HepG2 (cell line): ENCODE measurements around the gene DNAJB2. TPM values are rescaled to one million over a fixed set of nuclear protein-coding genes. Genes with fewer than 3 reads are reported as not detected.
A peak's percentile ranks its signal among the peaks of the same experiment; 100 is the strongest.

Experiments
- ERF ChIP-seq: IDR thresholded peaks from 2 replicates; pipeline ENCODE4 v1.6.1; 2018; ENCODE audit warnings: missing biosample characterization, missing genetic modification reagents
- FUBP1 ChIP-seq: sonication (generic); formaldehyde crosslinking; IDR thresholded peaks from 2 replicates; pipeline ENCODE4 v1.5.1; 2020; ENCODE audit warnings: missing genetic modification reagents, mild to moderate bottlenecking, borderline replicate concordance
- GRHL1 ChIP-seq: sonication (generic); formaldehyde crosslinking; conservative IDR thresholded peaks from 2 replicates; pipeline ENCODE4 v1.8.0; 2022; ENCODE audit warnings: missing genetic modification reagents
- GTF3A ChIP-seq: sonication (generic); formaldehyde crosslinking; conservative IDR thresholded peaks from 2 replicates; pipeline ENCODE4 v1.4.0; 2020; ENCODE audit warnings: mild to moderate bottlenecking, missing genetic modification reagents
- HNF1B ChIP-seq: sonication (generic); formaldehyde crosslinking; IDR thresholded peaks from 2 replicates; pipeline ENCODE4 v1.5.1; 2020; ENCODE audit warnings: mild to moderate bottlenecking, moderate library complexity, missing genetic modification reagents
- KDM4B ChIP-seq: sonication (generic); formaldehyde crosslinking; IDR thresholded peaks from 2 replicates; pipeline ENCODE4 v1.4.0; 2020; ENCODE audit warnings: missing genetic modification reagents
- NBN ChIP-seq: fragments of 450-650 bp; conservative IDR thresholded peaks from 2 replicates; pipeline ENCODE4 v1.6.1; 2017
- NR3C1 ChIP-seq: sonication (generic); formaldehyde crosslinking; IDR thresholded peaks from 2 replicates; pipeline ENCODE4 v1.4.0; 2020; ENCODE audit warnings: missing genetic modification reagents
- PLRG1 ChIP-seq: fragments of 450-650 bp; conservative IDR thresholded peaks from 2 replicates; pipeline ENCODE4 v1.6.1; 2016
- RAD21 ChIP-seq: fragments of 450-650 bp; formaldehyde crosslinking; IDR thresholded peaks from 2 replicates; pipeline ENCODE4 v1.5.0; 2020; ENCODE audit warnings: mild to moderate bottlenecking
- SALL1 ChIP-seq: sonication (generic); formaldehyde crosslinking; IDR thresholded peaks from 2 replicates; pipeline ENCODE4 v1.8.0; 2022; ENCODE audit warnings: mild to moderate bottlenecking, missing genetic modification reagents
- SMAD3 ChIP-seq: sonication (generic); formaldehyde crosslinking; IDR thresholded peaks from 2 replicates; pipeline ENCODE4 v1.4.0; 2020; ENCODE audit warnings: missing genetic modification reagents
- TP53 ChIP-seq: sonication (generic); formaldehyde crosslinking; conservative IDR thresholded peaks from 2 replicates; pipeline ENCODE4 v1.4.0; 2020; ENCODE audit warnings: missing genetic modification reagents
- ZBTB2 ChIP-seq: sonication (generic); formaldehyde crosslinking; IDR thresholded peaks from 2 replicates; pipeline ENCODE4 v1.8.0; 2022; ENCODE audit warnings: low read depth, missing genetic modification reagents
- ZFP90 ChIP-seq: sonication (generic); formaldehyde crosslinking; IDR thresholded peaks from 2 replicates; pipeline ENCODE4 v1.8.0; 2022; ENCODE audit warnings: missing genetic modification reagents, mild to moderate bottlenecking, inconsistent platforms, borderline replicate concordance
- ZFP91 ChIP-seq: sonication (generic); formaldehyde crosslinking; IDR thresholded peaks from 2 replicates; pipeline ENCODE4 v1.9.0; 2022; ENCODE audit warnings: missing genetic modification reagents, mild to moderate bottlenecking, borderline replicate concordance
- ZIK1 ChIP-seq: sonication (generic); formaldehyde crosslinking; IDR thresholded peaks from 2 replicates; pipeline ENCODE4 v1.5.0; 2020; ENCODE audit warnings: mild to moderate bottlenecking, low read depth, missing genetic modification reagents, borderline replicate concordance
- ZNF20 ChIP-seq: sonication (generic); formaldehyde crosslinking; IDR thresholded peaks from 2 replicates; pipeline ENCODE4 v1.4.0; 2020; ENCODE audit warnings: mild to moderate bottlenecking, moderate library complexity, missing genetic modification reagents
- ZNF451 ChIP-seq: sonication (generic); formaldehyde crosslinking; IDR thresholded peaks from 2 replicates; pipeline ENCODE4 v1.5.0; 2020; ENCODE audit warnings: mild to moderate bottlenecking, missing genetic modification reagents
- ZNF768 ChIP-seq: sonication (generic); formaldehyde crosslinking; IDR thresholded peaks from 2 replicates; pipeline ENCODE4 v1.4.0; 2020; ENCODE audit warnings: missing genetic modification reagents
- polyA plus RNA-seq, 8 experiments: library from polyadenylated mRNA; depleted of rRNA in 3 of 8; stranded (reverse) in 7 of 8; unstranded in 1 of 8; fragments of >200 nt; fragmentation: Illumina TruSeq in 4 of 8; extraction: Trizol in 4 of 8; gene quantifications; 2 replicates each; pipeline versions ENCODE4 v1.2.1 to v1.2.3, GENCODE V29; 2011 to 2016; ENCODE audit warnings: low read depth in 4 of 8, missing spikeins in 1 of 8, mixed read lengths in 1 of 8; ENCODE audit not compliant: insufficient read depth in 1 of 8
- total RNA-seq, 5 experiments: library from RNA; depleted of rRNA; stranded (reverse); fragments of >200 nt; fragmentation: Illumina TruSeq; extraction: Trizol; gene quantifications; 2 replicates each; pipeline ENCODE4 v1.2.3, GENCODE V29; 2016; ENCODE audit warnings: low read depth in 1 of 5

The DNAJB2 gene
- total and polyA plus RNA-seq, 2 of the 13 experiments (the other 11 are each of a cell fraction or from before 2014, with no cell fraction given), result 21.3 to 31.1 TPM

- 0 out of 2 replicates have a peak, but pooled peaks have one; percentile 62 for TF ChIP-seq KDM4B (CRISPR knock-in tag)
- peak; percentile 95 for TF ChIP-seq ZFP91 (CRISPR knock-in tag)
- TF ChIP-seq ERF, result peak; percentile 98
- peak; percentile 96; the same call in 1 of the 2 replicates for TF ChIP-seq ZNF451 (CRISPR knock-in tag)
- no peak for TF ChIP-seq ZNF20 (CRISPR knock-in tag)
- TF ChIP-seq NR3C1 (CRISPR knock-in tag), result no peak
- TF ChIP-seq HNF1B (CRISPR knock-in tag), result no peak
- peak; percentile 82 for TF ChIP-seq ZFP90 (CRISPR knock-in tag)
- TF ChIP-seq SMAD3, result peak; percentile 89; the same call in 1 of the 2 replicates
- TF ChIP-seq PLRG1, result no peak
- peak; percentile 94 for TF ChIP-seq SALL1 (CRISPR knock-in tag)
- TF ChIP-seq ZIK1 (CRISPR knock-in tag), result peak; percentile 69; the same call in 1 of the 2 replicates
- TF ChIP-seq RAD21, result peak; percentile 99
- TF ChIP-seq GTF3A (CRISPR knock-in tag), result no peak
- no peak for TF ChIP-seq ZBTB2 (CRISPR knock-in tag)
- TF ChIP-seq FUBP1 (CRISPR knock-in tag), result no peak
- peak; percentile 81 for TF ChIP-seq ZNF768 (CRISPR knock-in tag)
- no peak for TF ChIP-seq TP53 (CRISPR knock-in tag)
- TF ChIP-seq NBN, result 0 out of 2 replicates have a peak, but pooled peaks have one; percentile 45
- TF ChIP-seq GRHL1 (CRISPR knock-in tag), result no peak
Observed at GRCh38 chr2:219294356-219295351, 15.5 kb downstream of the DNAJB2 start (continued).
